Peyer's patch (tissue), 4 donors: Measurements from ENCODE around the gene HMGCS1. TPM values are rescaled to one million over a fixed set of nuclear protein-coding genes. Genes with fewer than 3 reads are reported as not detected.

Experiments used
- DNase-seq, 3 donors: peaks; one replicate each; pipeline ENCODE4 v3.0.0-alpha.2; 2017 to 2019
- H3K27ac ChIP-seq, 4 donors: fragments of 200-600 bp; sonication (generic); one replicate each; pipeline ENCODE4 v1.5.1; 2016 to 2019
- H3K27me3 ChIP-seq, 2 donors: fragments of 200-600 bp; sonication (generic); one replicate each; pipeline ENCODE4 v1.5.1; 2019
- H3K36me3 ChIP-seq, 3 donors: fragments of 200-600 bp; sonication (generic); one replicate each; pipeline ENCODE4 v1.5.1; 2016 to 2019
- H3K4me1 ChIP-seq, 4 donors: fragments of 200-600 bp; sonication (generic); one replicate each; pipeline ENCODE4 v1.5.1; 2016 to 2019
- H3K4me3 ChIP-seq, 4 donors: fragments of 200-600 bp; sonication (generic); 1 replicate in 3 of 4; 2 replicates in 1 of 4; pipeline ENCODE4 v1.5.1; 2016 to 2019; ENCODE audit warnings: mild to moderate bottlenecking in 1 of 4
- H3K9me3 ChIP-seq, 4 donors: fragments of 200-600 bp; sonication (generic); one replicate each; pipeline ENCODE4 v1.5.1; 2016 to 2019; ENCODE audit warnings: mild to moderate bottlenecking in 1 of 4
- CTCF ChIP-seq, 6 experiments: fragments of 450-650 bp in 4 of 6; fragments of 200-600 bp in 2 of 6; sonication (generic) in 1 of 6; IDR thresholded peaks; one replicate each; pipeline ENCODE4 v1.5.1; 2017 to 2019; ENCODE audit warnings: antibody characterized with exemption in 6 of 6, mild to moderate bottlenecking in 3 of 6, moderate library complexity in 1 of 6
- POLR2A ChIP-seq, 2 donors: fragments of 450-650 bp; IDR thresholded peaks; one replicate each; pipeline ENCODE4 v1.5.1; 2017; ENCODE audit warnings: antibody characterized with exemption in 2 of 2, mild to moderate bottlenecking in 2 of 2, moderate library complexity in 2 of 2
- total RNA-seq, 4 donors: library from RNA; depleted of rRNA; stranded (reverse); fragments of >200 nt; gene quantifications; one replicate each; pipeline ENCODE4 v1.1.0, GENCODE V29; 2016

The HMGCS1 gene
- total RNA-seq, 4 donors from 2014 or later = 26.4 to 107 (median 66.4) TPM

DNA sequence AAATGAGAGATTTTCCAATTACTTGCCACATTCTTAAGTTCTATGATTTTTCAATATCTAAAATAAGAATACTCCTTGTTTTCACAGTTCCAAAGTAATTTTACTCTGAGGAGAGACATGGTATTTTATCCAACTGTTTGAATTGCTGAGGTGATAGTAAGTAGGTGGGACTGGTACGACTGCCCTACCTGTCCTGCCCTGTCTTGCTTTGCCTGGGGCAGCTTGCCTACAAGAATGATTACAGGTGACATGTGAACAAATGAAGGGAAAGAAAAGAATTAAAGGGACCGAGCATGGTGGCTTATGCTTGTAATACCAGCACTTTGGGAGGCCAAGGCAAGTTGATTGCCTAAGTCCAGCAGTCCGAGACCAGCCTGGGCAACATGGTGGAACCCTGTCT is 41.6 kb upstream of the HMGCS1 start:
- Histone ChIP-seq H3K4me1 (no peaks in the 10 kb centered on the region), H3K4me3 (no peak overlapping the region), H3K27ac (no peak overlapping the region), H3K27me3 (no peaks in the 10 kb centered on the region), H3K9me3 (peaks cover 0 to 4% (median 0%) of the 10 kb centered on the region in 4 donors), H3K36me3 (no peaks in the 10 kb centered on the region)
- TF ChIP-seq CTCF (IDR thresholded peaks at IDR 0.05) (no peak), POLR2A (IDR thresholded peaks at IDR 0.05) (no peak)
- no peak for DNase-seq

DNA sequence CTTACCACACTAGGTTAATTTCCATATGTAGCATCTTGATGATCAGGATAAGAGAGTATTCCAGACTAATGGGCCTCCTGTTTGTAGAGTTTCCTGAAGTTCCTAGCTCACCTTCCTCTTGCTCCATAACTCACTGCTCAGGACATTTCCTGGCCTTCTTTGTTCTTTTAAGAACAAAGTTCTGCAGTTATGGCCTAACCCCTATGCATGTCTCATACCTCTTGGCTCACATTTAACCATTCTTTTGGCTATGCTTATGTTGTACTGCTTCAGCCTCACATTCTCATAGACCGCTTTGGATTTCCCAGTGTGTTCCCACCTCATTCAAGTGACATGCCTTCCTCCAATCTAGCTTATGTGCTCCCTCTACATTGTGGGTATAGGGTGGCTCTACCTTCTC is 40.5 kb upstream of the HMGCS1 start:
- Histone ChIP-seq H3K27me3 (no peaks in the 10 kb centered on the region), H3K9me3 (no peaks in the 10 kb centered on the region), H3K36me3 (no peaks in the 10 kb centered on the region), H3K4me3 (no peak overlapping the region), H3K4me1 (no peaks in the 10 kb centered on the region), H3K27ac (no peak overlapping the region)
- no peak for TF ChIP-seq CTCF (IDR thresholded peaks at IDR 0.05)
- no peak for TF ChIP-seq POLR2A (IDR thresholded peaks at IDR 0.05)
- DNase-seq = no peak

- Histone ChIP-seq H3K4me3 (no peak overlapping the region), H3K4me1 (no peaks in the 10 kb centered on the region), H3K36me3 (no peaks in the 10 kb centered on the region), H3K27me3 (no peaks in the 10 kb centered on the region), H3K9me3 (no peaks in the 10 kb centered on the region), H3K27ac (no peak overlapping the region)
- DNase-seq = no peak
- TF ChIP-seq POLR2A (IDR thresholded peaks at IDR 0.05) = no peak
- TF ChIP-seq CTCF (IDR thresholded peaks at IDR 0.05) = no peak
These were observed 39.7 kb upstream of the HMGCS1 start for GRCh38 chr5:43352915-43353314.

- Histone ChIP-seq H3K36me3 (no peaks in the 10 kb centered on the region), H3K27ac (no peak overlapping the region), H3K4me1 (no peaks in the 10 kb centered on the region), H3K9me3 (no peaks in the 10 kb centered on the region), H3K4me3 (no peak overlapping the region), H3K27me3 (no peaks in the 10 kb centered on the region)
- TF ChIP-seq CTCF (IDR thresholded peaks at IDR 0.05) (no peak), POLR2A (IDR thresholded peaks at IDR 0.05) (no peak)
- no peak for DNase-seq
These were observed 38.9 kb upstream of the HMGCS1 start for GRCh38 chr5:43352131-43352530.

DNA sequence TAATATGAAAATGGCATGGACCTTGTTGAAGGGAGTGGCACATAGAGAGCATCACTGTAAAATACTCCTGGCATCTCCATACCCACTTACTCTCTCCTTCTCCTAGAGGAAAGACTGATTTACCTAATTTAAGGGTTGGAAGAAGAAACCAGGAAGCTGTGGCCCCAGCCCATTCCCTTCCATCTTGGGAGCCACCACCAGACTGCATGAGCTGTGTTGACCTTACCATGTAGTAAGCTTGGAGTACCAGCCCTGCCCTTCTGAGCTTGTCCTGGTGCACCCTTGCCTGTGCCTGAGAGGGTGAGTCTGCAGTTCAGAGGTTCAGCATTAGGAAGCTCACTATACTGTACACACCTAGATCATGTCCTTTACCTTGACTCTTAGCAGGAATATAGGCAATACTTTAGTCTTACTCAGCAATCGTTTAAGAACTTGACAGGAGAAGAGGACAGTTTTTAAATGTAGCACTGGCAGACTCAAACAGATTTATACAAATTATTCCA is 35.7 kb upstream of the HMGCS1 start:
- Histone ChIP-seq H3K36me3 (no peaks in the 10 kb centered on the region), H3K4me3 (no peak overlapping the region), H3K27me3 (no peaks in the 10 kb centered on the region), H3K4me1 (no peaks in the 10 kb centered on the region), H3K27ac (no peak overlapping the region), H3K9me3 (no peaks in the 10 kb centered on the region)
- TF ChIP-seq CTCF (IDR thresholded peaks at IDR 0.05) (no peak), POLR2A (IDR thresholded peaks at IDR 0.05) (no peak)
- no peak for DNase-seq

DNA sequence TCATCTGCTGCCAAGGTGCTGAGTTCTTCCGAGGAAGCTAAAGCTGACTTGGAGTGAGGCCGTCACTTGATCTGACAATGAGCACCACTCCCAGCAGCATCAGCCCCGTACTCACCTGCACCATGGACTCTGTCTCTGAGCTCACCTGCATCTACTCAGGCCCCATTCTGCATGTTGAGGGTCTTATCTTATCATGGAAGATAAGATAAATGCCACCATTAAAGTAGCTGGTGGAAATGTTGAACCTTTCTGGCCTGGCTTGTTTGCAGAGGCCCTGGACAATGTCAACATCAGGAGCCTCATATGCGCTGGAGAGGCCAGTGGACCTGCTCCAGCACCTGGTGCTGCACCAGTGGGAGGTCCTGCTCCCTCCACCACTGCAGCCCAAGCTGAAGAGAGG is 35.0 kb upstream of the HMGCS1 start:
- H3K4me3 ChIP-seq = no peak overlapping the region
- no peak for DNase-seq
- H3K27me3 ChIP-seq = no peaks in the 10 kb centered on the region
- H3K4me1 ChIP-seq = no peaks in the 10 kb centered on the region
- no peaks in the 10 kb centered on the region for H3K36me3 ChIP-seq
- no peaks in the 10 kb centered on the region for H3K9me3 ChIP-seq
- TF ChIP-seq POLR2A (IDR thresholded peaks at IDR 0.05) = no peak
- TF ChIP-seq CTCF (IDR thresholded peaks at IDR 0.05) = no peak
- no peak overlapping the region for H3K27ac ChIP-seq
